LNCAP (cell line): ENCODE measurements around the gene PRKG1.

Source experiments
- TF ChIP-seq, protein P1 (sequence below): fragments of 450-650 bp; IDR thresholded peaks from 2 replicates; pipeline ENCODE4 v1.5.1; 2017; ENCODE audit warnings: mild to moderate bottlenecking

The PRKG1 gene

GRCh38 chr10:51706225-51706624, 631.9 kb downstream of the PRKG1 start:
- TF ChIP-seq, protein P1, sequence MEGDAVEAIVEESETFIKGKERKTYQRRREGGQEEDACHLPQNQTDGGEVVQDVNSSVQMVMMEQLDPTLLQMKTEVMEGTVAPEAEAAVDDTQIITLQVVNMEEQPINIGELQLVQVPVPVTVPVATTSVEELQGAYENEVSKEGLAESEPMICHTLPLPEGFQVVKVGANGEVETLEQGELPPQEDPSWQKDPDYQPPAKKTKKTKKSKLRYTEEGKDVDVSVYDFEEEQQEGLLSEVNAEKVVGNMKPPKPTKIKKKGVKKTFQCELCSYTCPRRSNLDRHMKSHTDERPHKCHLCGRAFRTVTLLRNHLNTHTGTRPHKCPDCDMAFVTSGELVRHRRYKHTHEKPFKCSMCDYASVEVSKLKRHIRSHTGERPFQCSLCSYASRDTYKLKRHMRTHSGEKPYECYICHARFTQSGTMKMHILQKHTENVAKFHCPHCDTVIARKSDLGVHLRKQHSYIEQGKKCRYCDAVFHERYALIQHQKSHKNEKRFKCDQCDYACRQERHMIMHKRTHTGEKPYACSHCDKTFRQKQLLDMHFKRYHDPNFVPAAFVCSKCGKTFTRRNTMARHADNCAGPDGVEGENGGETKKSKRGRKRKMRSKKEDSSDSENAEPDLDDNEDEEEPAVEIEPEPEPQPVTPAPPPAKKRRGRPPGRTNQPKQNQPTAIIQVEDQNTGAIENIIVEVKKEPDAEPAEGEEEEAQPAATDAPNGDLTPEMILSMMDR: no peak

DNA sequence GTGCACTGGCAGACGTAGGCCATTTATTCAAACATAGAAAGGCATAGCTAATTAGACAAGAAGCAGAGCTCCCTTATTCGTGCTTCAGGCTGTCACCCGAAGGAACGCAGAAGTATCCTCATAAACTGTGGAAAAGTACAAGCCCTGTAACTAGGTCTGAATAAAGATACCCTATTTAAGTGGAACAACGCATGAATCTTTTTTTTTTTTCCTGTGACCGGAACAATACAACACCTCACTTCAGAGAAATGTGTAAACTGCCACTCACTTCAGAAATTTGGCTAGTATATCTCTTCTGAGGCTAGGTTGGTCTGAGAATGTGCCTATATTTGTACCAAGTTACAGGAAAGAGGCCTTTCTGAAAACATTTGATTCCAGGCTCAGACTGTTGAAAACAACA, 633.1 kb downstream of the PRKG1 start:
- TF ChIP-seq, protein P1: no peak

GRCh38 chr10:51707821-51708424, 633.6 kb downstream of the PRKG1 start:
- TF ChIP-seq, protein P1: no peak

DNA sequence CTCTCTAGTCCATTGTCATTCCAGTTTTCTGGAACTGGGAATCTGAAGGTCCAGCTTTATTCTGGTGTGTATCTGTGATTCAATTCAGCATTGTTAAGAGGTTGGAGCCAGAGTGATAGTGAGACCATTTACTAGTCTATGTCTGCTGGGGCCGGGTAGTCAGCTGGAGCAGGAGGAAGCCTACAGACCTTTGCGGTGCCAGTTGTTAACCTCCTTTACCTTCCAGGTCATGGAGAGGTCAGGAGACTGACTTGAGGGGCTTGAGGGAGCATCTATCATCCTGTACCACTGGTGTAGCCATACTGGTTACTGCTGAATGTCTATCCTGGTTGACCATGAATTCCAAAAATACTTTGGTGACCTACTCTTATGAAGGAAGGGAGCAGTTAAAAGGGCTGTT, 634.3 kb downstream of the PRKG1 start:
- TF ChIP-seq, protein P1: no peak

DNA sequence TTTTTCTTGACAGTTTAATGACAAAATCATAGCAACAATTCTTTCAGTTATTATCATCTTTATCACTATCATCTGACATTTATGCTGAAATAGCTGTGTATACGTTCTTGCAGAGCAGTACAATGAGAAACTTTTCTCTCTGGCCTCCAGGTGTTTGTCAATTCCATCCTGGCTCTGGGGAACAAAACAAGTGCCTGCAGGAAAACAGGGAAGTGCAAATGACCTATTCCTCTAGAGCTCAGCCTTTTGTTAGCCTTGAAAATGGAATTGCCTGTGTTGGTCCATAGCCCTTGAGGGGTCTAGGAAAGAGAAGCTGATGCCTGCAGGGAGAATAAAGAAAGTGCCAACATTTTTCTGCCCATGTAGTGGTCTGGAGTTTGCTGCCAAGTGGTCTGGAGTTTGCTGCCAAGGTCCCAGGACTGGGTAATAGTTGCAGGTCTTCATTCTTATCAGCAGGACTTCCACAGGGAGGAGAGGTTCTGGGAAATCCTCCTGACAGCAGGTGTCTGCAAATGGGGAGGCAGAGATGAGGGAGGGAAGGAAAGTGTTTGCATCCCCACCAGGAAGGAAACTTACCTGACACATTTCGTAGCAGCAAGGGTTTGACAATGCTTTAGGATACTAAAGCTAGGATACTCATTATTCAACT, 635.2 kb downstream of the PRKG1 start:
- TF ChIP-seq, protein P1: no peak

DNA sequence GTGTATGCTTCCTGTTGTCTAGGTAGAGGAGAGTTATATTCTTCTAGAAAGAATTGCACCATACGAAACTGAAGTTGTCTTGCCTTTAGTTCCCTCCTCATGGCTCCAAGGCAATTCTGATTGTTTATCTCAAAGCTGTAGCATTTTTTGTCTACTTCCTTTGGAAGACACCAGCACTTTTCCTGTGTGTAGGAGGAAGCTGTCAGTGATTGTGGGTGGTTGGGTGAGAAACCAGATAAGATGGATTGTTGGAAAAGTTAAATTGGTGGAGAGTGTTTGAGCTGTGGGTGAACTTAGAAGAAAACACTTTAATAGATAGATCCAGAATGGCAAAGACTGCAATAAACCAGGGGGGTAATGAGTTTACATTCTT, 637.2 kb downstream of the PRKG1 start:
- TF ChIP-seq, protein P1: no peak

DNA sequence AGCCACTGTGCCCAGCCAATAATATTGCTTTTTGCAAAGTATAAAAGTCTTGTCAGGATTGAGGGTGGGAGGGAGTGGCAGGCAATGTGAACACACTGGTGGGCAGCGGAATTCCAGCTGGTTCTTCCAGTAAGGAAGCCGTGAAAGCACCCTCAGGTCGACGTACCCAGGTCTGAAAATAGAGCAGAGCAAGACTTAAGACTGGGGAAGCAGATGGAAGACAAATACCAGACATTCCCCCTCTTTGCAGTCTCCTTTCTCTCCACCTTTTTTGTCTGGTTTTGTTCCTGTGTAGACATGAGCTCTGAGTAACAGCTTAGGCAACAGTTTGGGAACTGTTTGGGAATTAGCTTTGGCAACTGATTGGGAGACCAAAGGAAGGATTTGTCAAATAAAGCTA, 642.7 kb downstream of the PRKG1 start:
- TF ChIP-seq, protein P1: no peak
